Loucy (cell line): ENCODE results near the gene MAPKAP1.

Source experiments
- H2AFZ ChIP-seq: fragments of 200-600 bp; sonication (generic); 2 replicates; pipeline ENCODE4 v1.6.0; 2016; ENCODE audit warnings: antibody characterized with exemption, mild to moderate bottlenecking, low read length, moderate library complexity
- H3F3A ChIP-seq: fragments of 200-600 bp; 2 replicates; pipeline ENCODE4 v1.6.0; 2016; ENCODE audit warnings: antibody characterized with exemption, low read depth, mild to moderate bottlenecking
- H3K27me3 ChIP-seq: fragments of 200-600 bp; sonication (generic); 2 replicates; pipeline ENCODE4 v1.6.1; 2014; ENCODE audit warnings: low read length, mild to moderate bottlenecking; ENCODE audit not compliant: insufficient read depth, poor library complexity, severe bottlenecking
- H3K36me3 ChIP-seq: fragments of 200-600 bp; sonication (generic); 2 replicates; pipeline ENCODE4 v1.6.1; 2016; ENCODE audit warnings: low read length; ENCODE audit not compliant: insufficient read depth
- H3K4me1 ChIP-seq: fragments of 200-600 bp; sonication (generic); 2 replicates; pipeline ENCODE4 v1.5.1; 2014; ENCODE audit warnings: low read length, mild to moderate bottlenecking; ENCODE audit not compliant: insufficient read depth, poor library complexity, severe bottlenecking
- H3K4me2 ChIP-seq: fragments of 200-600 bp; sonication (generic); 2 replicates; pipeline ENCODE4 v1.6.0; 2014; ENCODE audit warnings: antibody characterized with exemption, low read length, low read depth, mild to moderate bottlenecking; ENCODE audit not compliant: poor library complexity, severe bottlenecking
- H3K4me3 ChIP-seq: fragments of 200-600 bp; sonication (generic); 2 replicates; pipeline ENCODE4 v1.5.1; 2014; ENCODE audit warnings: low read length, mild to moderate bottlenecking, mixed read lengths; ENCODE audit not compliant: poor library complexity, severe bottlenecking
- H3K79me2 ChIP-seq: fragments of 200-600 bp; sonication (generic); 2 replicates; pipeline ENCODE4 v1.6.1; 2014; ENCODE audit warnings: low read length; ENCODE audit not compliant: insufficient read depth
- H3K9ac ChIP-seq: fragments of 200-600 bp; sonication (generic); 2 replicates; pipeline ENCODE4 v1.6.0; 2014; ENCODE audit warnings: mild to moderate bottlenecking, low read depth, low read length, moderate library complexity; ENCODE audit not compliant: poor library complexity, severe bottlenecking
- H3K9me2 ChIP-seq: fragments of 200-600 bp; sonication (generic); replicated peaks from 2 replicates; pipeline ENCODE4 v1.6.1; 2016; ENCODE audit warnings: low read depth, low read length, mixed read lengths
- H3K9me3 ChIP-seq: fragments of 200-600 bp; sonication (generic); 2 replicates; pipeline ENCODE4 v1.6.1; 2014; ENCODE audit warnings: mild to moderate bottlenecking, antibody characterized with exemption, low read length, low read depth; ENCODE audit not compliant: insufficient read depth
- H4K20me1 ChIP-seq: fragments of 200-600 bp; sonication (generic); 2 replicates; pipeline ENCODE4 v1.6.0; 2014; ENCODE audit warnings: antibody characterized with exemption, low read length, mild to moderate bottlenecking; ENCODE audit not compliant: insufficient read depth, poor library complexity, severe bottlenecking
- CTCF ChIP-seq: fragments of 200-600 bp; sonication (generic); conservative IDR thresholded peaks from 2 replicates; pipeline ENCODE4 v1.5.1; 2014; ENCODE audit warnings: mild to moderate bottlenecking, antibody characterized with exemption, low read length
- EZH2phosphoT487 ChIP-seq: fragments of 200-600 bp; IDR thresholded peaks from 2 replicates; pipeline ENCODE4 v1.6.1; 2018; ENCODE audit warnings: antibody characterized with exemption, mild to moderate bottlenecking, moderate library complexity, borderline replicate concordance

The MAPKAP1 gene

GRCh38 chr9:125472926-125473701 is 233.9 kb downstream of the MAPKAP1 start:
- H3K9me3 ChIP-seq, result no peaks in the 10 kb centered on the region
- H3K36me3 ChIP-seq, result peaks cover 3% of the 10 kb centered on the region; the same call in 1 of the 2 replicates
- no peaks in the 10 kb centered on the region for H3F3A ChIP-seq
- TF ChIP-seq CTCF (no peak), EZH2phosphoT487 (no peak)
- no peak overlapping the region for H3K4me3 ChIP-seq
- no peak overlapping the region for H3K4me2 ChIP-seq
- no peaks in the 10 kb centered on the region for H3K79me2 ChIP-seq
- no peaks in the 10 kb centered on the region for H3K4me1 ChIP-seq
- H3K9me2 ChIP-seq, result no peaks in the 10 kb centered on the region
- no peaks in the 10 kb centered on the region for H4K20me1 ChIP-seq
- no peaks in the 10 kb centered on the region for H3K27me3 ChIP-seq
- no peak overlapping the region for H2AFZ ChIP-seq
- H3K9ac ChIP-seq, result no peak overlapping the region

GRCh38 chr9:125472562-125472925 is 234.5 kb downstream of the MAPKAP1 start:
- Histone ChIP-seq H3K79me2 (no peaks in the 10 kb centered on the region), H3K36me3 (peaks cover 3% of the 10 kb centered on the region; the same call in 1 of the 2 replicates), H4K20me1 (no peaks in the 10 kb centered on the region), H3K9me3 (no peaks in the 10 kb centered on the region), H3K9me2 (no peaks in the 10 kb centered on the region), H3K4me2 (no peak overlapping the region), H3K9ac (no peak overlapping the region), H3K4me1 (no peaks in the 10 kb centered on the region), H3K4me3 (no peak overlapping the region), H3F3A (no peaks in the 10 kb centered on the region), H2AFZ (no peak overlapping the region), H3K27me3 (no peaks in the 10 kb centered on the region)
- TF ChIP-seq EZH2phosphoT487 (no peak), CTCF (no peak)

- H3K4me3 ChIP-seq, result no peak overlapping the region
- no peaks in the 10 kb centered on the region for H3K27me3 ChIP-seq
- H3K4me2 ChIP-seq, result no peak overlapping the region
- no peaks in the 10 kb centered on the region for H3K9me2 ChIP-seq
- no peaks in the 10 kb centered on the region for H3K4me1 ChIP-seq
- no peaks in the 10 kb centered on the region for H4K20me1 ChIP-seq
- H3K9ac ChIP-seq, result no peak overlapping the region
- H2AFZ ChIP-seq, result no peak overlapping the region
- no peaks in the 10 kb centered on the region for H3K79me2 ChIP-seq
- TF ChIP-seq EZH2phosphoT487, result no peak
- TF ChIP-seq CTCF, result no peak
- no peaks in the 10 kb centered on the region for H3F3A ChIP-seq
- no peaks in the 10 kb centered on the region; the same call in 1 of the 2 replicates for H3K36me3 ChIP-seq
- no peaks in the 10 kb centered on the region for H3K9me3 ChIP-seq
These were observed 236.0 kb downstream of the MAPKAP1 start for GRCh38 chr9:125470767-125471580.
